ENCODE measurements around the gene CST7. TPM values are rescaled to one million over a fixed set of nuclear protein-coding genes. Genes with fewer than 3 reads are reported as not detected.

Gene CST7
- total RNA-seq, 6 experiments from 2014 or later: 1.1 to 4.6 (median 1.5) TPM

DNA sequence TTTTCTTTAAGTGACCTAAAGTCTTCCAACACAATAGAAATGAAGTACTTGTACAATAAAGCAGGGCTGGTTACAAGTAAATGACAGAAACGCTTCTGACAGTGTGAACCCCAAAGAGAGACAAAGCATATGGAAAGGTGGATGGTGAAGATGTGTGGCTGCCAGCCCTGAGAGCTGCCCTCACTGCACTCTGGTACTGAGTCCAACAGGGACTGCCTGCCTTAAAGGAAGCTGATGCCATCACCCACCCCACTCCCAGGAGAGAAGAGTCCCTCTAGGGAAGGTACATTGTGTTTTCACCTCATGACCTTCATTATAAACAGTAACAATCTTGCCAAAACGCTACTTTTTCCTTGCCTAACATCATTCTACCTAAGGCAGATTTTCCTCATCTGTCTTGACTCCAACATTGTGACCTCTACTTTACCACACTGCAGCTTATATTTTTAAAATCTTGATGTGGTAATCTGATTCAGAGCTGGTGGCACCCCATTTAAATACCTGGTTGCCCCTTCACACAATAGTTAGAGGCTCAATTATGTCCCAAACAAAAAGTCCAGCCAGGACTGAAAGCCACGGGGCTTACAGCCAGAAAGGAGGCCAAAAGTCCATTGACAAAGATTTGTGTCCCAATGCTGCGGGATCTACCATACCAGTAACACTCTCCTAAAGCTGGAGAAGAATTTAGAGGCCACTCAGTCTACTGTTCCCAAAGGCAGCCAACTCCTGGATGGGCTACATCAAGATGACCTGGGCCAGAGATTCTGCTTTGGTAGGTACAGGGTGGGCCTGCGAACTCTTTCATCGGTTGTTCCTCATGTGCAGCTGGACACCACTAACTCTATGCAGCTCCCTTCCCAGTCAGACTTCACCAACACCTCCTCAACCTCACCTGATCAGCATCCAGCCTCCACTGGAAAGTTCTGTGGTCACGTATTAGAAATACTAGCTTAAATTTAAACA, 39.1 kb downstream of the CST7 start:
- H3K27ac ChIP-seq: peak overlapping the region; percentile 44 to 90 (median 71)
- peaks cover 0 to 76% (median 23%) of the 10 kb centered on the region in 4 donors for H3K4me1 ChIP-seq
- intact Hi-C loops (cut with DNase I): no loop called here
- peak overlapping the region in 2 of 3 donors; percentile 35 to 40 for H3K4me3 ChIP-seq
- DNase-seq: peak in 1 of 3 donors; percentile 79
- no peak for TF ChIP-seq POLR2A (IDR thresholded peaks at IDR 0.05)
- TF ChIP-seq, protein P1, sequence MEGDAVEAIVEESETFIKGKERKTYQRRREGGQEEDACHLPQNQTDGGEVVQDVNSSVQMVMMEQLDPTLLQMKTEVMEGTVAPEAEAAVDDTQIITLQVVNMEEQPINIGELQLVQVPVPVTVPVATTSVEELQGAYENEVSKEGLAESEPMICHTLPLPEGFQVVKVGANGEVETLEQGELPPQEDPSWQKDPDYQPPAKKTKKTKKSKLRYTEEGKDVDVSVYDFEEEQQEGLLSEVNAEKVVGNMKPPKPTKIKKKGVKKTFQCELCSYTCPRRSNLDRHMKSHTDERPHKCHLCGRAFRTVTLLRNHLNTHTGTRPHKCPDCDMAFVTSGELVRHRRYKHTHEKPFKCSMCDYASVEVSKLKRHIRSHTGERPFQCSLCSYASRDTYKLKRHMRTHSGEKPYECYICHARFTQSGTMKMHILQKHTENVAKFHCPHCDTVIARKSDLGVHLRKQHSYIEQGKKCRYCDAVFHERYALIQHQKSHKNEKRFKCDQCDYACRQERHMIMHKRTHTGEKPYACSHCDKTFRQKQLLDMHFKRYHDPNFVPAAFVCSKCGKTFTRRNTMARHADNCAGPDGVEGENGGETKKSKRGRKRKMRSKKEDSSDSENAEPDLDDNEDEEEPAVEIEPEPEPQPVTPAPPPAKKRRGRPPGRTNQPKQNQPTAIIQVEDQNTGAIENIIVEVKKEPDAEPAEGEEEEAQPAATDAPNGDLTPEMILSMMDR (IDR thresholded peaks at IDR 0.05): no peak
- peaks cover 0 to 2% (median 0%) of the 10 kb centered on the region in 4 donors for H3K36me3 ChIP-seq
- WGBS (ENCODE audit: insufficient coverage, low coverage, low lambda C conversion rate, missing lambda C conversion rate): 38% methylated on average over 5 of the region's 7 CpGs
- H3K27me3 ChIP-seq: no peaks in the 10 kb centered on the region
- H3K9me3 ChIP-seq: no peaks in the 10 kb centered on the region
- ATAC-seq: peak; percentile 12 to 38 (median 20)

- intact Hi-C loops (cut with DNase I): no loop called here
- Histone ChIP-seq H3K4me3 (peak overlapping the region in 1 of 3 donors; percentile 87), H3K27ac (peak overlapping the region; percentile 44 to 90 (median 44)), H3K9me3 (no peaks in the 10 kb centered on the region), H3K27me3 (no peaks in the 10 kb centered on the region), H3K4me1 (peaks cover 0 to 70% (median 26%) of the 10 kb centered on the region in 4 donors), H3K36me3 (no peaks in the 10 kb centered on the region)
- DNase-seq (peak; percentile 65 to 90 (median 82)), ATAC-seq (peak; percentile 31 to 63 (median 42))
- TF ChIP-seq, protein P1 (IDR thresholded peaks at IDR 0.05): no peak
- peak; percentile 76 for TF ChIP-seq POLR2A (IDR thresholded peaks at IDR 0.05)
- WGBS (ENCODE audit: insufficient coverage, low coverage, low lambda C conversion rate, missing lambda C conversion rate): 10% methylated on average over 3 of the region's 3 CpGs
Measured at GRCh38 chr20:24989162-24989561, 40.1 kb downstream of the CST7 start.

GRCh38 chr20:24990810-24991252, 41.8 kb downstream of the CST7 start:
- DNase-seq (peak in 1 of 3 donors; percentile 51), ATAC-seq (no peak)
- intact Hi-C loops (cut with DNase I): loop anchor here (5.0 to 10.0 kb wide), 2 partner anchors 56 to 184 kb away; no protein-coding TSS in a partner anchor
- Histone ChIP-seq H3K9me3 (no peaks in the 10 kb centered on the region), H3K4me3 (peak overlapping the region; percentile 74 to 93 (median 87)), H3K4me1 (peaks cover 0 to 54% (median 17%) of the 10 kb centered on the region in 4 donors), H3K36me3 (no peaks in the 10 kb centered on the region), H3K27ac (peak overlapping the region; percentile 16 to 90 (median 18)), H3K27me3 (no peaks in the 10 kb centered on the region)
- WGBS (ENCODE audit: insufficient coverage, low coverage, low lambda C conversion rate, missing lambda C conversion rate): 45% methylated on average over 2 of the region's 2 CpGs
- TF ChIP-seq POLR2A (IDR thresholded peaks at IDR 0.05): no peak
- TF ChIP-seq, protein P1 (IDR thresholded peaks at IDR 0.05): no peak

GRCh38 chr20:24991897-24992486, 42.9 kb downstream of the CST7 start:
- intact Hi-C loops (cut with DNase I): loop anchor here (5.0 to 10.0 kb wide), 2 partner anchors 55 to 183 kb away; no protein-coding TSS in a partner anchor
- Histone ChIP-seq H3K4me1 (peaks cover 0 to 42% (median 12%) of the 10 kb centered on the region in 4 donors), H3K27ac (peak overlapping the region; percentile 69 to 90 (median 86)), H3K36me3 (no peaks in the 10 kb centered on the region), H3K9me3 (no peaks in the 10 kb centered on the region), H3K4me3 (peak overlapping the region; percentile 74 to 93 (median 87)), H3K27me3 (no peaks in the 10 kb centered on the region)
- under 1% methylated on average over 31 of the region's 36 CpGs for WGBS (ENCODE audit: insufficient coverage, low coverage, low lambda C conversion rate, missing lambda C conversion rate)
- DNase-seq: peak in 2 of 3 donors; percentile 54 to 62
- no peak for TF ChIP-seq POLR2A (IDR thresholded peaks at IDR 0.05)
- TF ChIP-seq, protein P1 (IDR thresholded peaks at IDR 0.05): no peak
- peak; percentile 1 to 6 (median 4) for ATAC-seq

All from right lobe of liver (tissue), 6 donors.